ENCODE data around the gene SPNS3. TPM values are rescaled to one million over a fixed set of nuclear protein-coding genes. Genes with fewer than 3 reads are reported as not detected.

The SPNS3 gene
- polyA plus RNA-seq, 2 of the 4 experiments (the other 2 are of a cell fraction) = not detected

DNA sequence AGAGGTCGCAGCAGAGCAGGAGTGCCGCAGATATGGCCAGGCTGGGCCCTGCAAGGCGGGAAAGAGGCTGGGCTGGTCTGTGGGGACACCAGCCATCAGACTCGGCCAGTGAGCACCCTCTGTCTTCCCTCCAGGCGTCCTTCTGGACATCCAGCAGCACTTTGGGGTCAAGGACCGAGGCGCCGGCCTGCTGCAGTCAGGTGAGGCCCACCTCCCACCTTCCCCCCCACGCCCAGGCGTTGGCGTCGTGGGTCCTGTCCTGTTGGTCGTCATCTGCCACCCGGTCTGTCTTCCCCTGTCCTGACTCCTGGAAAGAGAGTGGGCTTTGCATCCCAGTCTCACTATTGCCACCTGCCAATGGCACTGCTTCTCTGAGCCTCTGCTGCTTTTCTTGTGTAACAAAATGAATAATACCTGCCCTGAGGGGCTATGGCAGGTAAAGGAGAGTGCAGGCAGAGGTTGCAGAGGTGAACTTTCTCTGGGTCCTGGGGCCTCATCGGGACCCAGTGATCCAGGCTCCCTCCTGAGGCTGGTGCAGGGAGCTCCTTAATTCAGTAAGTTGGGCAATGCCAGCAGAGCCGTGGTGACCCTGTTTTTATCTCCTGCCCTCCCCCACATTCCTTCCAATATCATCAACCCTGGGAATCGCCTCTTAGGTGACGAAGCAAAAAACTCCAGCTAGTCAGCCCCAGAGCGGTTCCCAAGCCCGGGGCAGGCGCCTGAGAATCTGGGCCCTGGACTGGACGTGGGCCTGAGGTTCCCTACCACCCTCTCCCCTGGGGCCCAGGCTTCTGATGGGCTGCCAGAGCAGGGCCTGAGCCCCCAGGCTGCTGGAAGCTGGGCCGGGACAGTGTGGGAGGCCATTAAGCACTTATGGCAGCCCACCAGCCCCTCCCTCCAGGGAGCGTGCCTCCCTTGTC is 79.6 kb downstream of the SPNS3 start:
- no peaks in the 10 kb centered on the region for H3K9me3 ChIP-seq
- peak; percentile 28 to 37; a peak in 4 of 6 replicates for ATAC-seq
- WGBS (ENCODE audit: missing lambda C conversion rate) = 79% methylated on average over 22 of the region's 24 CpGs
- H3K4me2 ChIP-seq = no peak overlapping the region
- FAIRE-seq = no peak
- CTCF ChIA-PET = interaction anchor here (0.9 to 1.7 kb wide), 5 partner anchors 10 to 113 kb away, joined by 3 to 6 read pairs (median 4); no protein-coding TSS in a partner anchor
- no peak for DNase-seq (ENCODE audit: low read depth in 1 of 2, low spot score in 1 of 2)
- POLR2A ChIA-PET = no interaction called here
- no peaks in the 10 kb centered on the region for H3K4me1 ChIP-seq
- TF ChIP-seq EP300 (IDR thresholded peaks at IDR 0.05) = no peak
- TF ChIP-seq, protein P1, sequence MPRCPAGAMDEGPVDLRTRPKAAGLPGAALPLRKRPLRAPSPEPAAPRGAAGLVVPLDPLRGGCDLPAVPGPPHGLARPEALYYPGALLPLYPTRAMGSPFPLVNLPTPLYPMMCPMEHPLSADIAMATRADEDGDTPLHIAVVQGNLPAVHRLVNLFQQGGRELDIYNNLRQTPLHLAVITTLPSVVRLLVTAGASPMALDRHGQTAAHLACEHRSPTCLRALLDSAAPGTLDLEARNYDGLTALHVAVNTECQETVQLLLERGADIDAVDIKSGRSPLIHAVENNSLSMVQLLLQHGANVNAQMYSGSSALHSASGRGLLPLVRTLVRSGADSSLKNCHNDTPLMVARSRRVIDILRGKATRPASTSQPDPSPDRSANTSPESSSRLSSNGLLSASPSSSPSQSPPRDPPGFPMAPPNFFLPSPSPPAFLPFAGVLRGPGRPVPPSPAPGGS (IDR thresholded peaks at IDR 0.05) = no peak
- no peak for TF ChIP-seq FOSL2 (IDR thresholded peaks at IDR 0.05)
- no peak for TF ChIP-seq FOSL2 (CRISPR knock-in tag; IDR thresholded peaks at IDR 0.05)
- no peak for TF ChIP-seq FOXS1 (CRISPR knock-in tag; IDR thresholded peaks at IDR 0.05)
- TF ChIP-seq NR3C1 (IDR thresholded peaks at IDR 0.05) = no peak
- TF ChIP-seq SMC3 (IDR thresholded peaks at IDR 0.05) = no peak
- TF ChIP-seq MAFK (IDR thresholded peaks at IDR 0.05; ENCODE audit: partially characterized antibody) = no peak
- TF ChIP-seq RCOR1 (IDR thresholded peaks at IDR 0.05; ENCODE audit: low read depth, low read length) = no peak
- no peak for TF ChIP-seq CBX2 (IDR thresholded peaks at IDR 0.05; ENCODE audit: borderline replicate concordance, low read depth)
- H3K4me3 ChIP-seq = no peak overlapping the region
- H3K27ac ChIP-seq = peak overlapping the region in 1 of 2 experiments; percentile 31; a peak in 2 of 6 replicates

DNA sequence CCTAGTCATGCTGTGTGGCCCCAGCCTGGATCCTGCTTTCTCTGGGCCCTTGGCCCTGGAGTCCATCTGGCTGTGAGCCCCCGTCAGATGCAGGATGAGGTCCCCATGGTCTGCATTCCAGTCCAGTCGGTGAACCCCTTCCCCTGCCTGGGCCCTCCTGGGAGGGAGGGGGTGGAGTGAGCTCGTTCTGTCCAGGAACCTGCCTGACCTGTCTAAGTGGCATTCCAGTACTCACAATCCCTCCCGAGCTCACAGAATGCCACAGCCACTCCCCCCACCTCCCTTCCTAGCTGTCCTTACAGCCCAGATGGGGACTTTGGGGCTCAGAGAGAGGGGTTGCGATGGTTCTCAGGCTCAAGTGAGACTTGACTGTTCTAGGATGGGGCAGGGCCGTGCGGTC is 80.5 kb downstream of the SPNS3 start:
- no peak overlapping the region for H3K4me3 ChIP-seq

More for the DNA sequence above, 80.5 kb downstream of the SPNS3 start:
- no peak for TF ChIP-seq TP53 (CRISPR knock-in tag; IDR thresholded peaks at IDR 0.05)
- TF ChIP-seq, protein P2, sequence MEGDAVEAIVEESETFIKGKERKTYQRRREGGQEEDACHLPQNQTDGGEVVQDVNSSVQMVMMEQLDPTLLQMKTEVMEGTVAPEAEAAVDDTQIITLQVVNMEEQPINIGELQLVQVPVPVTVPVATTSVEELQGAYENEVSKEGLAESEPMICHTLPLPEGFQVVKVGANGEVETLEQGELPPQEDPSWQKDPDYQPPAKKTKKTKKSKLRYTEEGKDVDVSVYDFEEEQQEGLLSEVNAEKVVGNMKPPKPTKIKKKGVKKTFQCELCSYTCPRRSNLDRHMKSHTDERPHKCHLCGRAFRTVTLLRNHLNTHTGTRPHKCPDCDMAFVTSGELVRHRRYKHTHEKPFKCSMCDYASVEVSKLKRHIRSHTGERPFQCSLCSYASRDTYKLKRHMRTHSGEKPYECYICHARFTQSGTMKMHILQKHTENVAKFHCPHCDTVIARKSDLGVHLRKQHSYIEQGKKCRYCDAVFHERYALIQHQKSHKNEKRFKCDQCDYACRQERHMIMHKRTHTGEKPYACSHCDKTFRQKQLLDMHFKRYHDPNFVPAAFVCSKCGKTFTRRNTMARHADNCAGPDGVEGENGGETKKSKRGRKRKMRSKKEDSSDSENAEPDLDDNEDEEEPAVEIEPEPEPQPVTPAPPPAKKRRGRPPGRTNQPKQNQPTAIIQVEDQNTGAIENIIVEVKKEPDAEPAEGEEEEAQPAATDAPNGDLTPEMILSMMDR (IDR thresholded peaks at IDR 0.05) = no peak
- TF ChIP-seq KDM1A (IDR thresholded peaks at IDR 0.05; ENCODE audit: low read depth) = no peak
- TF ChIP-seq RAD21 (conservative IDR thresholded peaks at IDR 0.05 in 1 of 2, IDR thresholded peaks at IDR 0.05 in 1 of 2) = no peak
- no peak for TF ChIP-seq ZFP36 (IDR thresholded peaks at IDR 0.05; ENCODE audit: borderline replicate concordance, partially characterized antibody)
- TF ChIP-seq, protein P1 (IDR thresholded peaks at IDR 0.05) = no peak
- TF ChIP-seq KDM5A (IDR thresholded peaks at IDR 0.05) = no peak
- no peak for TF ChIP-seq JUN (IDR thresholded peaks at IDR 0.05)
- TF ChIP-seq EHMT2 (IDR thresholded peaks at IDR 0.05; ENCODE audit: low read depth) = no peak
- TF ChIP-seq, protein P3, sequence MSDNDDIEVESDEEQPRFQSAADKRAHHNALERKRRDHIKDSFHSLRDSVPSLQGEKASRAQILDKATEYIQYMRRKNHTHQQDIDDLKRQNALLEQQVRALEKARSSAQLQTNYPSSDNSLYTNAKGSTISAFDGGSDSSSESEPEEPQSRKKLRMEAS (IDR thresholded peaks at IDR 0.05) = no peak
- no peak for TF ChIP-seq MYC (IDR thresholded peaks at IDR 0.05; ENCODE audit: borderline replicate concordance, low read length)
- TF ChIP-seq RARB (CRISPR knock-in tag; IDR thresholded peaks at IDR 0.05) = no peak
- no peak for TF ChIP-seq RCOR1 (IDR thresholded peaks at IDR 0.05; ENCODE audit: low read depth, low read length)
- TF ChIP-seq, protein P4, sequence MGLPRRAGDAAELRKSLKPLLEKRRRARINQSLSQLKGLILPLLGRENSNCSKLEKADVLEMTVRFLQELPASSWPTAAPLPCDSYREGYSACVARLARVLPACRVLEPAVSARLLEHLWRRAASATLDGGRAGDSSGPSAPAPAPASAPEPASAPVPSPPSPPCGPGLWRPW (IDR thresholded peaks at IDR 0.05) = no peak
- TF ChIP-seq FOXS1 (CRISPR knock-in tag; IDR thresholded peaks at IDR 0.05) = no peak
- TF ChIP-seq NR3C1 (IDR thresholded peaks at IDR 0.05) = no peak
- no peak for TF ChIP-seq POLR2A (IDR thresholded peaks at IDR 0.05; ENCODE audit: low read length)
- 87% methylated on average over 7 of the region's 7 CpGs for WGBS (ENCODE audit: missing lambda C conversion rate)
- no peaks in the 10 kb centered on the region for H3K9me3 ChIP-seq
- ATAC-seq (no peak), DNase-seq (ENCODE audit: low read depth in 1 of 2, low spot score in 1 of 2) (no peak), FAIRE-seq (no peak)
- peak overlapping the region in 1 of 2 experiments; percentile 31; a peak in 2 of 6 replicates for H3K27ac ChIP-seq
- POLR2A ChIA-PET = no interaction called here
- H3K4me1 ChIP-seq = no peaks in the 10 kb centered on the region
- no peak overlapping the region for H3K4me2 ChIP-seq
- CTCF ChIA-PET = interaction anchor here (0.9 to 1.7 kb wide), 3 partner anchors 9 to 93 kb away, joined by 3 to 6 read pairs (median 6); no protein-coding TSS in a partner anchor

All from A549 (cell line).